Adrenal gland (tissue), 12 donors: ENCODE results near the gene CCDC167. TPM values are rescaled to one million over a fixed set of nuclear protein-coding genes. Genes with fewer than 3 reads are reported as not detected.

Experiments
- DNase-seq, 7 donors: peaks; one replicate each; pipeline ENCODE4 v3.0.0-alpha.2; 2019 to 2020
- H3K27ac ChIP-seq, 5 donors: fragments of 200-600 bp; sonication (generic) in 4 of 5; 1 replicate in 3 of 5; 2 replicates in 2 of 5; pipeline versions ENCODE4 v1.5.1 to v1.8.0; 2016 to 2020; ENCODE audit warnings: mild to moderate bottlenecking in 1 of 5
- H3K27me3 ChIP-seq: fragments of 200-600 bp; 2 replicates; pipeline ENCODE4 v1.8.0; 2021
- H3K36me3 ChIP-seq, 2 donors: fragments of 200-600 bp; replicated peaks in 1 of 2; 1 replicate in 1 of 2; 2 replicates in 1 of 2; pipeline versions ENCODE4 v1.5.1 to v1.8.0; 2018 to 2022
- H3K4me1 ChIP-seq, 2 donors: fragments of 200-600 bp; replicated peaks in 1 of 2; 1 replicate in 1 of 2; 2 replicates in 1 of 2; pipeline versions ENCODE4 v1.5.1 to v1.8.0; 2018 to 2021
- H3K4me3 ChIP-seq, 4 donors: fragments of 200-600 bp; sonication (generic) in 3 of 4; one replicate each; pipeline ENCODE4 v1.5.1; 2016 to 2018
- H3K9me3 ChIP-seq, 3 donors: fragments of 200-600 bp; sonication (generic) in 1 of 3; replicated peaks in 1 of 3; 1 replicate in 2 of 3; 2 replicates in 1 of 3; pipeline versions ENCODE4 v1.5.1 to v1.8.0; 2016 to 2021
- CTCF ChIP-seq, 6 experiments: fragments of 450-650 bp in 4 of 6; fragments of 200-600 bp in 2 of 6; sonication (generic) in 1 of 6; IDR thresholded peaks; 1 replicate in 5 of 6; 2 replicates in 1 of 6; pipeline versions ENCODE4 v1.5.1 to v1.8.0; 2016 to 2021; ENCODE audit warnings: antibody characterized with exemption in 6 of 6, mild to moderate bottlenecking in 2 of 6, moderate library complexity in 1 of 6
- POLR2A ChIP-seq, 2 donors: fragments of 450-650 bp; IDR thresholded peaks; one replicate each; pipeline ENCODE4 v1.6.1; 2017; ENCODE audit warnings: antibody characterized with exemption in 2 of 2, mild to moderate bottlenecking in 2 of 2, moderate library complexity in 1 of 2
- WGBS, 4 donors: extraction: QIAGEN DNeasy Blood & Tissue Kit in 2 of 4; methylation state at CpG; one replicate each; pipeline versions ENCODE4 v1.1.5 to v1.1.7; 2013 to 2017; 5-methylcytosine and 5-hydroxymethylcytosine counted together
- intact Hi-C, 2 donors: fragments of 100-400 bp; cut with DNase I; formaldehyde crosslinking; loops; one replicate each; pipeline versions ENCODE4 v1.14.1 to v1.15.0; 2022 to 2023
- polyA plus RNA-seq, 3 donors: library from polyadenylated mRNA; stranded (reverse); fragments of 200-250 nt in 2 of 3; fragments of 350-450 nt in 1 of 3; fragmentation: Illumina TruSeq in 1 of 3; extraction: RNeasy Lipid Tissue Mini Kit (QIAGEN cat#74804) in 1 of 3; gene quantifications; one replicate each; pipeline ENCODE4 v1.2.3, GENCODE V29; 2013 to 2014
- total RNA-seq, 9 donors: library from RNA; depleted of rRNA in 4 of 9; stranded (reverse); fragments of >200 nt in 4 of 9; fragments of 120-200 nt in 1 of 9; fragmentation: NEBNext Ultra II Directional in 1 of 9; extraction: Animal tissue kit (Norgen Biotek cat#: 25700) in 1 of 9; gene quantifications; one replicate each; pipeline versions ENCODE4 v1.1.0 to v1.2.4, GENCODE V29; 2013 to 2023
- donor health status: healthy with polysubstance abuse.
- donor health status: Bipolar disorder and iron deficiency.
- donor health status: DM: yes; HTN: yes; CAD: no.
- donor health status: DM: no; HTN: no; CAD: no.
- donor health status: DM: no; HTN: no; CAD: no.
- donor health status: DM: yes; HTN: yes; CAD: no.

The CCDC167 gene
- total and polyA plus RNA-seq, 12 donors, result 14.4 to 69.2 (median 20.9) TPM

- Histone ChIP-seq H3K36me3 (no peaks in the 10 kb centered on the region), H3K4me3 (no peak overlapping the region), H3K4me1 (peaks cover 0 to 9% of the 10 kb centered on the region in 2 donors), H3K27me3 (no peaks in the 10 kb centered on the region), H3K27ac (no peak overlapping the region), H3K9me3 (no peaks in the 10 kb centered on the region)
- WGBS, 4 donors, result 23 to 73% (median 64%) methylated on average over 3 to 9 of the region's 9 CpGs
- DNase-seq, result no peak
- intact Hi-C loops, result no loop called here
- no peak for TF ChIP-seq CTCF (IDR thresholded peaks at IDR 0.05)
- no peak for TF ChIP-seq POLR2A (IDR thresholded peaks at IDR 0.05)
These were observed 13.5 kb upstream of the CCDC167 start for GRCh38 chr6:37513155-37513554.

- Histone ChIP-seq H3K4me1 (peaks cover 0 to 9% of the 10 kb centered on the region in 2 donors), H3K27me3 (no peaks in the 10 kb centered on the region), H3K4me3 (no peak overlapping the region), H3K27ac (no peak overlapping the region), H3K9me3 (no peaks in the 10 kb centered on the region), H3K36me3 (no peaks in the 10 kb centered on the region)
- intact Hi-C loops, result no loop called here
- WGBS, 4 donors, result 51 to 64% (median 61%) methylated on average over 12 of the region's 12 CpGs
- TF ChIP-seq CTCF (IDR thresholded peaks at IDR 0.05), result no peak
- no peak for TF ChIP-seq POLR2A (IDR thresholded peaks at IDR 0.05)
- DNase-seq, result no peak
These were observed 12.8 kb upstream of the CCDC167 start for GRCh38 chr6:37512400-37513011.

DNA sequence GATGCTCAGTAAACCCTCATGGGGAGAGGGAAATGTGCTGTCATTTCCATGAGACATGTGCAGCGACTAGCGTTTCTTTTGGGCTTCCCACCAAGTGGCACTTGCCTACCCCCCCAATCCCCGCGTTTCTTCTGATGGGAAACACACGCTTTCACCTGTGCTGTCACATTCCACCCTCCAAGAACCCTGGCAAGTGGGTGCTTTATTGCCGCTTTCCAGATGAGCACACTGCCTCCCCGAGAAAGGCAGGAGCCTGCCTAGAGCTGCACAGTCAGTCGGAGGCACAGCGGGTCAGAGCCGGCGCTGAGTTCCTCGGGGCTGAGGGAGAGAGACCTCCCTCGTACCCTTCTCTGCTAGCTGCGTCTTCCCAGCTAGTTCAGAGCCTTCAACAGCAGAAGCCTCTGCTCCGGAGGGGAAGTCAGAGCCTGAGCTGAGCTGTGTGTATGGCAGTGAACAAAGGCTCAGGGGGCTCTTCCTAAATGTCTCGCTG is 12.3 kb upstream of the CCDC167 start:
- 67 to 71% (median 69%) methylated on average over 10 to 16 of the region's 16 CpGs for WGBS, 4 donors
- H3K27ac ChIP-seq, result no peak overlapping the region
- H3K4me1 ChIP-seq, result peaks cover 0 to 9% of the 10 kb centered on the region in 2 donors
- H3K4me3 ChIP-seq, result no peak overlapping the region
- H3K9me3 ChIP-seq, result no peaks in the 10 kb centered on the region
- intact Hi-C loops, result no loop called here
- H3K27me3 ChIP-seq, result no peaks in the 10 kb centered on the region
- TF ChIP-seq POLR2A (IDR thresholded peaks at IDR 0.05) (no peak), CTCF (IDR thresholded peaks at IDR 0.05) (no peak)
- no peak for DNase-seq
- H3K36me3 ChIP-seq, result no peaks in the 10 kb centered on the region

DNA sequence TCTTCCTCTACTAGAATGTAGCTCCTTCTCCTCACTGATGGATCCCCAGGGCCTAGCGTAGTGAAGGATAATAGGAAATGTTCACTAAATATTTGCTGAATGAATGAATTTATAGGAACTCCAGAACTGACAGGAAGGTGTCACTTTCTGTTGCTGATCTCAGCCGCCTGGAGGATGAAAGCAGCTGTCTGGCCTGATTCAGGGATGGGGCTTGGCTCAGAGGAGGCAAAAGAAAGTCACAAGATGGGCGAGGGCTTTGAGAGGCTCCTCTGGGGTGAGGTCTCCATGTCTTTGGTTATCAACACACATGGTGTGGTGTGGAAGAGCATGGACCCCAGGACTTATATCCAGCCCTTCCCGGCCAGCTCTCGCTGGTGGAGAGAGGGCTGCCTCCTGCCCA is 11.5 kb upstream of the CCDC167 start:
- Histone ChIP-seq H3K36me3 (no peaks in the 10 kb centered on the region), H3K4me1 (peaks cover 0 to 6% of the 10 kb centered on the region in 2 donors), H3K27me3 (no peaks in the 10 kb centered on the region), H3K27ac (no peak overlapping the region), H3K9me3 (no peaks in the 10 kb centered on the region), H3K4me3 (no peak overlapping the region)
- no peak for TF ChIP-seq POLR2A (IDR thresholded peaks at IDR 0.05)
- no peak for TF ChIP-seq CTCF (IDR thresholded peaks at IDR 0.05)
- no peak for DNase-seq
- WGBS, 4 donors, result 86 to 94% (median 90%) methylated on average over 5 of the region's 5 CpGs
- intact Hi-C loops, result no loop called here
